ENCODE measurements around the gene CLSTN2.

Gene CLSTN2

DNA sequence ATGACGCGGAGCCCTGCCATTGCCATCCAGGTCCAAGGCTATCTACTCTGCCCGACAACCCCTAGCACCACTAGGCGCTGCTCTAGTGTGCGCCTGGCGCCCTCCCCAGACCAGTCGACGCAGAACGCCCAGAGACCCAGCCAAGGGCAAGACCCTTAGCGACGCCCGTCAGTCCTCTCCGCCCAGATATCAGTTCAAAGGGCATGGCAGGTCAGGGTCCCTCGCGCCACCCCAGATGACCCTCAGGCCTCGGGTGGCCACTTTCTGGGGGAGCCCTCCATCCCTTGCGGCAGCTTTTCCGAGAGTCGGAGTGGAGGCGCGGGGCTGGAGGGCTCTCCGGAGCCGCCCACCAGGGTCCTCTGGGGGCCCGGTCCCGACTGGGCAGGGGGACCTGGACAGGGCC lies 371 bp upstream of the CLSTN2 start:
- no peak for TF ChIP-seq FOXP2 (optimal IDR thresholded peaks at IDR 0.05; ENCODE audit: borderline replicate concordance, extremely low read depth, extremely low read length, insufficient read depth)
- TF ChIP-seq, protein P1, sequence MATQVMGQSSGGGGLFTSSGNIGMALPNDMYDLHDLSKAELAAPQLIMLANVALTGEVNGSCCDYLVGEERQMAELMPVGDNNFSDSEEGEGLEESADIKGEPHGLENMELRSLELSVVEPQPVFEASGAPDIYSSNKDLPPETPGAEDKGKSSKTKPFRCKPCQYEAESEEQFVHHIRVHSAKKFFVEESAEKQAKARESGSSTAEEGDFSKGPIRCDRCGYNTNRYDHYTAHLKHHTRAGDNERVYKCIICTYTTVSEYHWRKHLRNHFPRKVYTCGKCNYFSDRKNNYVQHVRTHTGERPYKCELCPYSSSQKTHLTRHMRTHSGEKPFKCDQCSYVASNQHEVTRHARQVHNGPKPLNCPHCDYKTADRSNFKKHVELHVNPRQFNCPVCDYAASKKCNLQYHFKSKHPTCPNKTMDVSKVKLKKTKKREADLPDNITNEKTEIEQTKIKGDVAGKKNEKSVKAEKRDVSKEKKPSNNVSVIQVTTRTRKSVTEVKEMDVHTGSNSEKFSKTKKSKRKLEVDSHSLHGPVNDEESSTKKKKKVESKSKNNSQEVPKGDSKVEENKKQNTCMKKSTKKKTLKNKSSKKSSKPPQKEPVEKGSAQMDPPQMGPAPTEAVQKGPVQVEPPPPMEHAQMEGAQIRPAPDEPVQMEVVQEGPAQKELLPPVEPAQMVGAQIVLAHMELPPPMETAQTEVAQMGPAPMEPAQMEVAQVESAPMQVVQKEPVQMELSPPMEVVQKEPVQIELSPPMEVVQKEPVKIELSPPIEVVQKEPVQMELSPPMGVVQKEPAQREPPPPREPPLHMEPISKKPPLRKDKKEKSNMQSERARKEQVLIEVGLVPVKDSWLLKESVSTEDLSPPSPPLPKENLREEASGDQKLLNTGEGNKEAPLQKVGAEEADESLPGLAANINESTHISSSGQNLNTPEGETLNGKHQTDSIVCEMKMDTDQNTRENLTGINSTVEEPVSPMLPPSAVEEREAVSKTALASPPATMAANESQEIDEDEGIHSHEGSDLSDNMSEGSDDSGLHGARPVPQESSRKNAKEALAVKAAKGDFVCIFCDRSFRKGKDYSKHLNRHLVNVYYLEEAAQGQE (IDR thresholded peaks at IDR 0.05; ENCODE audit: insufficient read depth in 1 of 2, low read depth in 2 of 2, low read length in 2 of 2), result no peak
- no peak for TF ChIP-seq SIN3A (IDR thresholded peaks at IDR 0.05; ENCODE audit: borderline replicate concordance, insufficient read depth, low read length)
- TF ChIP-seq POLR2AphosphoS5 (IDR thresholded peaks at IDR 0.05; ENCODE audit: low read depth, low read length), result no peak
- no peak for TF ChIP-seq TAF1 (IDR thresholded peaks at IDR 0.05; ENCODE audit: borderline replicate concordance, insufficient read depth, low read length)

DNA sequence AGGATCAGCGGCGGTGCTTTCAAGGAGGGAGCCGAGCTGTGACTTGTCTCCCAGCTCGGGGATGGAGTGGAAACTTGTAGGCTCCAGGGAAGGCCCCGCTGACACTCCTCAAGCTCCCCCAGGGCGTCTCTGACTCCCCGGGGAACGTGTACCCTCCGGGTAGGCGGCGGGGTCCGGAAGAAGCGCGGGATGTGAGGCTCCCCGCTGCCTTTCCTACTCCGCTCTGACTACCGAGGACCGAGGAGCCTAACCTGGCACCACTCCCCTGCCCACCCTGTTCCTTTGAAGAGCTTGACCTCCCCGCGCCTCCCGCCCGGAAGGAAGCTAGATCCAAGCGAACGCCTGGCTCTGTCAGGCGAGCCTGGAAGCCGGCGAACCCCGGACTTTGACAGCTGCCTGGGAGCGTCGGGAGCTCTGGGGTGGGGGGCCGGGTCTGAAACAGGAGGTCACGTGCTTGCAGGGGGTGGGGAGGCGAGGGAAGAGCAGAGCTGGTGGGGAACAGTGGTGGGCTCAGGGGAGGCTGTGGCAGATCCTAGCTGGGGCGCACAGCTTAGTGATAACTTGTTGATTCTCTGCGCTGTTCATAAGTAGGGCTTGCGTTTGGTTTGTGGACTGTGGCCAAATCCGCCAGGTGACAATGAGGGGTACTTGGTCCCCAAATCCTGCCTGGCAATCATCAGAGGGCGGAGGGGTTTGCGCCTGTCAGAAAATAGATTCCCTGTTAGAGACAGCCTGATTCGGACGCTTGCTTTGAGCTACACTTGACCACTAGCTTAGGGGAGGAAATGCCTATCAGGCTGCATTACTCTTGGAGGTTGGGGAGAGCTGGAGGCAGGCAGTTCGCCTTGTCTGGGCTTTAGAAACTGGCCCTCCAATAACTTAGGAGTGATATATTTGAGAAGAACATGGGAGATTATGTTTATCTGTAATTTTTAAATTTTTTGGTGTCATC lies 1.2 kb downstream of the CLSTN2 start:
- no peak for TF ChIP-seq SIN3A (IDR thresholded peaks at IDR 0.05; ENCODE audit: borderline replicate concordance, insufficient read depth, low read length)
- TF ChIP-seq TAF1 (IDR thresholded peaks at IDR 0.05; ENCODE audit: borderline replicate concordance, insufficient read depth, low read length), result no peak
- no peak for TF ChIP-seq POLR2AphosphoS5 (IDR thresholded peaks at IDR 0.05; ENCODE audit: low read depth, low read length)

DNA sequence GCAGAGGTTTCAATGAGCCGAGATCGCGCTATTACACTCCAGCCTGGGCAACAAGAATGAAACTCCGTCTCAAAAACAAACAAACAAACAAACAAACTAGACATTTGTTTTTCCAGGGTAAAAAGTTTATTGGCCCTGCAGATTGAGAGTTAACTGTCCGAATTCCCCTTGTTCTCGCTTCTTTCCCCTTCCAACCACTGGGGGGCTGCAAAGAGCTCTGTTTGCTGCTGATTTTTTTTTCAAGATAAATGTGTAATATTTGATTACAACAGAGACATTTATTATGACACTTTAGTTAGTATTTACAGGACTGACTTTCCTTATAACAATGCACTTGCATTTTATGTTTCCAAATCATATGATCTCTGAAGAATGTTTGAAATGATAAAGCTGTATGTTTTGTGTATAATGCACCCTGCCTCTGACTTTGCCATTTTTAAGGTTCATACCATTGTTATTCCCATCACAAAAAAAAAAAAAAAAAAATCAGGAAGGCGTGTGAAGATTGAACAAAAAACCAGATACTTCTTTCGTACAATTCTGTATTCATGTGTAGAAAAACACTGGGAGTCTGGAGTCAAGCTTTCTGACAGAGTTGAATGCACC lies 2.8 kb downstream of the CLSTN2 start:
- TF ChIP-seq POLR2AphosphoS5 (IDR thresholded peaks at IDR 0.05; ENCODE audit: low read depth, low read length), result no peak
- TF ChIP-seq, protein P1 (IDR thresholded peaks at IDR 0.05; ENCODE audit: insufficient read depth in 1 of 2, low read depth in 2 of 2, low read length in 2 of 2), result no peak
- TF ChIP-seq FOXP2 (optimal IDR thresholded peaks at IDR 0.05; ENCODE audit: borderline replicate concordance, extremely low read depth, extremely low read length, insufficient read depth), result no peak
- no peak for TF ChIP-seq TAF1 (IDR thresholded peaks at IDR 0.05; ENCODE audit: borderline replicate concordance, insufficient read depth, low read length)
- TF ChIP-seq SIN3A (IDR thresholded peaks at IDR 0.05; ENCODE audit: borderline replicate concordance, insufficient read depth, low read length), result no peak

DNA sequence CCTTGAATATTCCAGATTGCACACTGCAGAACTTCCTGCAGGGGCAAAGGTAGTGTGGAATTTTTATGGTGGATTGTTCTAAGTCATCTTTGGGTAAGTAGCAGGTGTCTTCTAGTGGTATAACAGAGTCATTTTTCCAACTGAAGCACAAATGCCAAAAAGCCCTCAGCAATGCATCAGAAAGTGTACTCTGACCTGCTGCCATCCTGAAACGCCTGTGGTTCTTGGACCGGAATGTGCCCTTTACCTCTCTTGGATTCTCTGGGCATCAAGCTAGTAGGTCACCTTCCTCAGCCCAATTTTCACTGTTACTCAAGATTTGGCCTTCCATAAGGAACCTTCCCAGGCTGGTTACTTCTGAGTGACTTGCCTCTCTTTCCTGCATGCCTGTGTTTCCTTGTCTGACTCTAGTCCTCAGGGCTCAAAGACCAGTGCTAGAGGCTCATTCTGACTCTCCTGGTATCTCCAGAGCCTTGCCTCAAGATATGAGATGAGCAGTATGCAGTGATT lies 4.8 kb downstream of the CLSTN2 start:
- TF ChIP-seq SIN3A (IDR thresholded peaks at IDR 0.05; ENCODE audit: borderline replicate concordance, insufficient read depth, low read length) (no peak), TAF1 (IDR thresholded peaks at IDR 0.05; ENCODE audit: borderline replicate concordance, insufficient read depth, low read length) (no peak), POLR2AphosphoS5 (IDR thresholded peaks at IDR 0.05; ENCODE audit: low read depth, low read length) (no peak), FOXP2 (optimal IDR thresholded peaks at IDR 0.05; ENCODE audit: borderline replicate concordance, extremely low read depth, extremely low read length, insufficient read depth) (no peak)
- TF ChIP-seq, protein P1 (IDR thresholded peaks at IDR 0.05; ENCODE audit: insufficient read depth in 1 of 2, low read depth in 2 of 2, low read length in 2 of 2), result no peak

DNA sequence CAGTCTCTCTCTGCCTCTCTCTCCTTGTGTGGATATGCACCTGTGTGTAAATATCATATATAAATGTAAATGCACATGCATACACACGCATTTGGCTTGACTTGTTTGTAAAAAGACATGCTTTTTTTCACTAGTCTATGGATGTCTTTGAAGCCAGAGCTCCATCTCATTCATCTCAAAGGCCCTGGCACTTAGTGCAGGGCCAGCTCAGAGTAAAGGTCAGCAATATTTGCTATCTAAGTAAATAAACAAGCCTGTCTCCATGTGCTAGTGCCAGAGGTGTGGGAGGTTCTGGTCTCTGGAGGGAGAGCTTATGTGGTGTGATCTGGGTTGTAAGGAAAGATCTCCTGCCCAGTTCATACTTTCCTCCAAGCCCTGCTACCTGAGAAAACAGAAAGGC lies 5.6 kb downstream of the CLSTN2 start:
- TF ChIP-seq POLR2AphosphoS5 (IDR thresholded peaks at IDR 0.05; ENCODE audit: low read depth, low read length) (no peak), SIN3A (IDR thresholded peaks at IDR 0.05; ENCODE audit: borderline replicate concordance, insufficient read depth, low read length) (no peak), TAF1 (IDR thresholded peaks at IDR 0.05; ENCODE audit: borderline replicate concordance, insufficient read depth, low read length) (no peak), FOXP2 (optimal IDR thresholded peaks at IDR 0.05; ENCODE audit: borderline replicate concordance, extremely low read depth, extremely low read length, insufficient read depth) (no peak)
- TF ChIP-seq, protein P1 (IDR thresholded peaks at IDR 0.05; ENCODE audit: insufficient read depth in 1 of 2, low read depth in 2 of 2, low read length in 2 of 2), result no peak
